ENCODE measurements around the gene LACTBL1.
"Not testable (repeated sequence)": the region's sequence is repeated elsewhere in the genome, so short reads cannot be mapped to it uniquely, and the experiment has no call there.

The LACTBL1 gene

DNA sequence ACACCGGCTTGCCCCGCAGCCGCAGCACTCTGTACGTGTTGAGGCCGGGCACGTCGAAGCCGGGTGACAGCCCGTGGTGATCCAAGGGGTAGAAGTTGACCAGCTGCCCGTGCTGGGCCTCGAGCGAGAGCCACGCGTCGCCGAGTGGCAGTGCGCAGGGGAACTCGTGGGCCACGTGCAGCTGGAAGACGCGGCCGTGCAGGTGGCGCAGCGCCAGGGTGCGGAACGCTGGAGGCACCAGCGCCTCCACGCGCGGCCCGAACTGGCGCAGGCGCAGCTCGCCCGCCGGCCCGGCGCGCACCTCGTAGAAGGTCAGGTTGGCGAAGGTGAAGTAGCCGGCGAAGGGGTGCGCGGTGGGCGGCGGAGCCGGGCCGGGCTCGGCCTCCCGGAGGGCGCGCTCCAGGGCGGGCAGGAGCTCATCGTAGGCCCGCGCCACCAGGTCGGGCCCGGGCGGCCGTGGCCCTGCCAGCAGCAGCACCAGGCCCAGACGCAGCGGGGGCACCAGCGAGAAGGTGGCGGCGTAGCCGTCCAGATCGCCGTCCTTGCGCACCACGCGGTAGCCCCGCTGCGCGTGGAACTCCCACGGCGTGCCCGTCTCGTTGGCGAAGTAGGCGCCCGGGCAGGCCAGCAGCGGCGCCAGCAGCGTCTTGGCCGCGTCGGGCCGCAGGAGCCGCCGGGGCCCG lies 19.5 kb downstream of the LACTBL1 start:
- peak in 4 of 42 donors; percentile 11 to 41 (median 23) for DNase-seq
- intact Hi-C loops (cut with DNase I): no loop called here

DNA sequence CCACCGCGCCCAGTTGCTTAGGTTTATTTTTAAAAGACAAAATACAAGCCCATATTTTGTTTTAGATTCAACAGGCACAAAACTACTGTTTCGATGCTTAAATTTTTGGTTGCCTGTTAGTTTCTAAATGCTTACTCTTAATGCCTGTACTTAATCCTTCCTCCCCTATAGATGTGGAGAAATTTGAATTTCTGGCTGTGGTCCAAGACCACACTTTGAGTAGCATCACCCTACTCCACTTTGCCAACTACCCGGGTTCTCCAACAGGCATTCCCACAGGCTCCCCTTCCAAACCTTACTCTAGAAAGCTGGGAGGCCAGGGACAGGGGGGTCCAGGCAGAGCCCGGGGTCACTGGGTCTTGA lies 20.0 kb downstream of the LACTBL1 start:
- no peak for DNase-seq
- intact Hi-C loops (cut with DNase I): no loop called here

DNA sequence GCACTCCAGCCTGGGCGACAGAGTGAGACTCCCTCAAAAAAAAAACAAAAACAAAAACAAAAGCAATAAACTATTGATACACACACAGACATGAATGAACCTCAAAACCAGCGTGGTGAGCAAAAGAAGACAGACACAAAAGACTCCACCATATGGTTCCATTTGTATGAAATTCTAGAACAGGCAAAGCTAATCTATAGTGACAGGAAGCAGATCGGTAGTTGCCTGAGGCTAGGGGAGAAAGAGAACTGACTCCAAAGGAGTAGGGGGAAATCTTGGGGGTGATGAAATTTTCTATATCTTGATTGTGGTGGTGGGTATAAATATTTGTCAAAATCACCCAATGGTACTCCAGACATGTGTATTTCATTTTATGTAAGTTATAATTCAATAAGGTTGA lies 20.9 kb downstream of the LACTBL1 start:
- no peak for DNase-seq
- intact Hi-C loops (cut with DNase I): no loop called here

DNA sequence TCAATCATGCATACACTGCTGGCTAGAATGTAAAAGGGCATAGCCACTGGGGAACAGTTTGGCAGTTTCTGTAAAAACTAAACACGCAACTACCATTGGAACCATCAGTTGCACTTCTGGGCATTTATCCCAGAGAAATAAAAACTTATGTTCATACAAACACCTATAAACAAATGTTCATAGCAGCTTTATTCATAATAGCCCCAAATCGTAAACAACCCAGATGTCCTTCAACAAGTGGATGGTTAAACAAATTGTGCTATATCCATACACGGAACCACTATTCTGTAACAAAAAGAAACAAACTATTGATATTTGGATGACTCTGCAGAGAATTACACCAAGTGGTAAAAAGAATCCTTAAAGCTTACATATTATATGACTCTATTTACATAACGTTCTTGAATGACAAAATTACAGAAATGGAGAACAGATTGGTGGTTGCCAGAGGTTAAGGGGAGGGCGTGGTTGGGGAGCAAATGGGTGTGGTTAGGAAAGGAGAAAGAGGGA lies 22.8 kb downstream of the LACTBL1 start:
- intact Hi-C loops (cut with DNase I): no loop called here
- no peak for DNase-seq

DNA sequence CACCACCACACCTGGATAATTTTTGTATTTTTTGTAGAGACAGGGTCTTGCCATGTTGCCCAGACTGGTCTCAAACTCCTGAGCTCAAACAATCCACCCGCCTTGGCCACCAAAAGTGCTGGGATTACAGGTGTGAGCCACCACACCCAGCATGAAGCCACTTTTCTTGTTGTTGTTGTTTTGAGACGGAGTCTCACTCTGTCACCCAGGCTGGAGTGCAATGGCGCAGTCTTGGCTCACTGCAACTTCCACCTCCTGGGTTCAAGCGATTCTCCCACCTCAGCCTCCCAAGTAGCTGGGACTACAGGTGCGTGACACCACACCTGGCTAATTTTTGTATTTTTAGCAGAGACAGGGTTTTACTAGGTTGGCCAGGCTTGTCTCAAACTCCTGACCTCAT lies 27.5 kb downstream of the LACTBL1 start:
- intact Hi-C loops (cut with DNase I): not testable (repeated sequence)
- peak in 1 of 42 donors; percentile 9 for DNase-seq

DNA sequence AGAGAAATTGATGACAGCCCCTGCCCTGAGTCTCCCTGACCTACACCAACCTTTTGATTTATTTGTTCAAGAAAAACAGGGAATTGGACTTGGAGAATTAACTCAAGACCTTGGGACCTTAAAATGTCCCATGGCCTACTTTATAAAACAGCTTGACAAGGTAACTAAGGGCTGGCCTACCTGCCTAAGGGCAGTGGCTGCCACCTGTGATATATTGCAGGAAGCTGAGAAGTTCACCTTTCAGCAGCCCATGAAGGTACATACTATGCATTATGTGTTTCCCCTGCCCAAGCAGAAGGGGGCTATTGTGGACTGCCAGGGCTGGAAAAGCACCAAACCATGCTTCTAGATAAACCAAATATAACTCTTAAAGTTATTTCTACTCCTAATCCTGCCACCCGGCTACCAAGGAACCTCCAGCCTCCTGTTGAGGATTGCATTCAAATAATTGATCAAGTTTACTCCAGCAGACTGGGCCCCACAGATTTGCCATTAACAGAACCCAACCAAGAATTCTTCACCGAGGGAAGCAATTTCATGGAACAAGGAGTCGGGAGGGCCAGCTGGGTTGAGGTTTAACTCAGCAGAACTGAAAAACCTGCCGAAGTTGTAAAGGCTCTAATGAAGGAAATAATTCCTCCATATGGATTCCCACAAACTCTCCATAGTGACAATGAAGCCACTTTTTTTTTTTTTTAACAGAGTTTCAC lies 28.2 kb downstream of the LACTBL1 start:
- intact Hi-C loops (cut with DNase I): no loop called here
- no peak for DNase-seq

GRCh38 chr1:22941257-22941656 lies 31.4 kb downstream of the LACTBL1 start:
- no peak for DNase-seq
- intact Hi-C loops (cut with DNase I): no loop called here

- intact Hi-C loops (cut with DNase I): no loop called here
- peak in 1 of 42 donors; percentile 1 for DNase-seq
These were observed 36.0 kb downstream of the LACTBL1 start for GRCh38 chr1:22936681-22937080.

DNA sequence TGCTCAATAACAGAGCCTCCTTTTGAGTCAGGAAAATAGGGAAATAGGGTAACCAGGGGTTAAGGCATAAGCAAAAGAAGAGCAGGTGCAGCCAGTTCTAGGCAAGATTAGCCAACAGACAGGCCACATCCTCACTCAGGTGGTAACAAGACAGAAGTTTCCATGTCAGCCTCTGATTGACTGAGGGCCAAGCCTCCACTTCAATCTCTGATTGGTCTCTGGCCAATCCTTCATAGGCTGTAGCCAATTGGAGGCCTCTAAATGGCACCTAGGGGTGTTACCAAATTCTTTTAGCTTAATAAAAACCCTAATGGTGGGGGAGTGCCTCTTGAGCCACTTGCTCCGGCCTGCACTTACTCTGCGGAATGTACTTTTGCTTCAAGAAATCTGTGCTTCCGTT lies 37.2 kb downstream of the LACTBL1 start:
- intact Hi-C loops (cut with DNase I): no loop called here

DNA sequence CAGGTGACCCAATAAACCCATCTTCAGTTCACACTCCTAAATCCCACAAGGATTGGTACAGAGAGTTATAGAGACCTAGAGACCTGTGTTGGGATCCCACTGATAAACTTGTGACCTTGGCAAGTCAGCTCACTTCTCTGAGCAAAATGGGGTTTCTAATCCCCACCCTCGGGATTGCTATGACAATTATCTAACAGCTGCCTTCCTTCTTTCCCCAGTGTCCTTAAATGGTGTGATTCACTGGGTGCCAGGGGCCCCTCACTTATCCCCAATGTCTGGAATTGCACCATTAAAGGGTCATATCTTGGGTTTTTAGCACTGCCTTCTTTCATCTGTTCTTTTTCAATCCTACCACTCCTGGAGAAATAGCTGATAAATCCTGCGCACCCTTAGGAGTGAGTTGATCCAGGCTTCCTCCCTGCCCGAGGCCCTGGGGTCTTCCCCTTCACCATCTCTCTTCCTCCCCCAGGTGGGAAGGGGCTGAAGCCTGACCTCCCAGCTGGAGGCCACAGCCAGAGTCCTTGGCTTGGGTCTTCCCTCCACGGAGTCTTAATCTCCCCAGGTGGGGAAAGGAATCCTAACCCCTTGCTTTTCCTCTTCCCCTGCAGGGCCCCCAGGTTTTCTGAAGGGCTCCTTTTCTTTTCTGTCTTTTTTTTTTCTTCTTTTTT lies 39.7 kb downstream of the LACTBL1 start:
- peak in 2 of 42 donors; percentile 25 to 28 for DNase-seq
- intact Hi-C loops (cut with DNase I): no loop called here

More for the DNA sequence above, 37.2 kb downstream of the LACTBL1 start:
- DNase-seq: peak in 1 of 42 donors; percentile 0

- intact Hi-C loops (cut with DNase I): no loop called here
- DNase-seq: peak in 40 of 42 donors; percentile 18 to 82 (median 62)
These were observed 42.3 kb downstream of the LACTBL1 start for GRCh38 chr1:22930240-22930912.

DNA sequence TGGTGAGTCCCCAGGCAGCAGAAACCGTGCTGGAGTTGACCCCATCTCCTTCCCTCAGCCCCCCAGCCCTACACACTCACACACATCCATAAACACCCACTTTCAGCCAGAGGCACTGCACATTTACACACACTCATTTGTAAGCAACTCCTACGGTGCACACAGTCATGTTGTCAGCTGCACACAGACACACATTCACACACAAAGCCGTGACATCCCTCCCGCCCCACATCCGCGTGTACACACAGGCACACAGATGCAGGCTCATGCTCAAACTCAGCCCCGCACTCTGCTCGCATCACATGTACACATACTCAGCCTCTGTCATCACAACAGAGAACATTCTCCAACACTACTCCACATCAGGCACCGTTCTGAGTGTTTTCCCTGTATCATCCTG lies 47.6 kb downstream of the LACTBL1 start:
- intact Hi-C loops (cut with DNase I): loop anchor here (5.0 kb wide), 1 partner anchor 223 kb away; no protein-coding TSS in a partner anchor
- peak in 2 of 42 donors; percentile 8 to 34 for DNase-seq

DNA sequence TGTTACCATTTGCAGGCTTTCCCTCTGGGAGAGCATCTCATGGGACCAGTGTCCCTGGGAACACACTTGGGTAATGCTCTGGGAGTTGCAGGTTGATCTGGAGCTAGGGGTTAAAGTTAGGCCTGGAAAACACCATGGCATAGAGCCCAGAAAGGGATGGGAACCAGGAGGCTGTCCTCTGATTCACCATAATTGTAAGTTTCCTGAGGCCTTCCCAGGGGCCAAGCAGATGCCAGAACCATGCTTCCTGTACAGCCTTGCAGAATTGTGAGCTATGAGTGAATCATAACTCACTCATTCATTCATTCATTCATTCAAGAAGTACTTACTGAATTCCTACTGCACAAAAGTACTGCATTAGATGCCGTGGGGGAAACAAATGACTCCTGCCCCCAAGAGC lies 50.0 kb downstream of the LACTBL1 start:
- DNase-seq: no peak
- intact Hi-C loops (cut with DNase I): no loop called here

GRCh38 chr1:22921452-22922126 lies 51.1 kb downstream of the LACTBL1 start:
- intact Hi-C loops (cut with DNase I): no loop called here
- no peak for DNase-seq

DNA sequence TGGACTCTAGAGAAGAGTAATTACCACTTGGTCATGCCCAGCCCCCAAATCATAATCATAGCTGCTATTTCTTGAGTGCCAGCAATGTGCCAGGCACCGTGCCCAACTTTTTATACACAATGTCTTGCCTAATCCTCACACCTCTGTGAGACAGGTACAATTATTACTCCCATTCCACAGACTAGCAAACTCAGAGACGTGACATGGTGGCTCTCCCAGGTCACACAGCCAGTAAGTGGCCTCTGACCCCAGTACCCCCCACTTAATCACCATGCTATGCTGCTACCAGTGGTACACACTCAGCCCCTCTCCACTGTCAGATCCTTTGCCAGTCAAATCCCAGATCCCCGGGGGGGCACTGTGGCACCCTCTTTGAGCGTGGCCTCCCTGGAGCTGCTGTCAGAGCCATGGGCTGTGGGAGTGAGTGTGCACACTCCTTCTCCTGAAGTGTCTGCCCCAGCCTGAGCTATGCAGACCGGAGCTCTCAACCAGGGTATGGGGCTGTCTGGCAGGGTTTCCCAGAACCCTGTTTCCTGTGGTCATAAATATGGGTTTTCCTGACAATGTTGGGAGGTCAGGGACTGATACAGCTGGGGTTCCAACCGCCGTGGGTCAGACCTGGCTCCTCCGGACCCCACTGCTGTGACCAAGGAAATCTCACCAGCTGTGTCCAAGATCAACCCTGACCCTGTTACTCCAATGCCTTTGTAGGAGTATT lies 51.8 kb downstream of the LACTBL1 start:
- intact Hi-C loops (cut with DNase I): no loop called here
- no peak for DNase-seq

DNA sequence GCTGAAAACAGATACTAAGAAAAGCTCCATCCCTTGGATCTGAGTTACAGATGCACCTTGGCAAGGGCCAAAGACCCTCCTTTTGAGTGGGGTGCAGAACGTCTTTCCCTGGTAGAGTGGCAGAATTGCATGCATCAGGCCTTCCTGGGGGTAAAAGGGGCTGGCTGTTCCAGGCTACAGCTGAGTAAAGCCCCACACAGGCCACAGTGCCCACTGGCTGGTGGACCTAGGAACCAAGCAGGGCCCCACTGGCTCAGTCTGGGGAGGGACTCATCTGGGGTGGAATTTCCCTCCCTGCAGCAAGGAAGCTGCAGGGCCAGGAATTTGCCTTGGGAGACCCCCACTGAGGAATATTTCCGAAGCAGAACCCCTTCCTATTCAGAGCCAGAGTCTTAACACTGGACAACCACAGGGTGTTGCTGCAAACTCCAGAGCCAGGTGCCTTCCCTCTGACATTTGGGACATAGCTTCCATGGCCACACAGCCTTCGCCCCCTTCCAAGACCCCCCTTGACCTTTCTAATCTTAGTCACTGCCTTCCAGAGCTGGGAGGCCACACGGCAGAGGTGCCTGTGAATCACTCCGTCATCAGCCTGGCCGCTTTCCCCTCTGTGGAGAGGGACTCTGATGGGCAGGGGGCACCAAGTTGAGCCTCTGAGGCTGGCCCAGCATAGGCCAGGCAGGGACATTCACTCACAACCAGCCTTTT lies 52.5 kb downstream of the LACTBL1 start:
- no peak for DNase-seq
- intact Hi-C loops (cut with DNase I): no loop called here

DNA sequence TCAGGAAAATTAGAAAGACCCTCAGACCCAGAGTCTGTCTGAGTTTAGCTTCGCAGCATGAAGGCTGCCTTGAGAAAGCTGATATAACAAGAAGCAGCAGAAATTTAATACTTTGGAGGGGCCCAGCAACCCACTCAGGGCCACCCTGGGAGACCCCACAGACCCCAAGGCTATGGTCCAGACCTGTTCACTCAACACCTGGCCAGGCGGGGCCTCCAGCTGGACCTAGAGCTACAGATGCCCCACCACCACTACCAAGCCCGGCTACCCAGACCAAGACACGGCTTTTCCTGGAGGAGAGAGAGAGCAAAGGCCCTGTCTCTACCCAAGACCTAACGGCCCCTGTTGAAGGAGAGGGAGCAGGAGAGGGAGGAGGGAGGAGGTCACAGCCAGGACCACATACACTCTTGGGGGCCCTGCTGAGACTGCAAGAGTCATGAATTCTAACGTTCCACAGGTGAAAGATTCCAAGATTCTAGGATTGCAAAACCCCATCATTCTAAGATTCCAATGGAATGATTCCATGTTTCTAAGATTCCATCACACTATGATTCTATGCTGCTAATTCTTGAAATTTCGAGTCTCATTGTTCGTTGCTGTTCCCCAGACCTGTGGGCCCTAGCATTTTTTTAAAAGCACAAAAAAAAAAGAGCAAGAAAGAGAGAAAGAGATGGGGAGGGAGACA lies 53.2 kb downstream of the LACTBL1 start:
- intact Hi-C loops (cut with DNase I): no loop called here
- no peak for DNase-seq

Data from head of caudate nucleus (tissue), 42 donors.